Ureter (tissue), 1 donor: Measurements from ENCODE around the gene ITPR1. TPM values are rescaled to one million over a fixed set of nuclear protein-coding genes. Genes with fewer than 3 reads are reported as not detected.
"Not testable (repeated sequence)": the region's sequence is repeated elsewhere in the genome, so short reads cannot be mapped to it uniquely, and the experiment has no call there.

Experiments used
- DNase-seq: peaks from one replicate; pipeline ENCODE4 v3.0.0-alpha.2; 2020; ENCODE audit warnings: low spot score
- total RNA-seq: library from RNA; stranded (reverse); gene quantifications from one replicate; pipeline ENCODE4 v1.2.4, GENCODE V29; 2023
- donor health status: DM: yes; HTN: yes; CAD: no.

Gene ITPR1
- total RNA-seq, 1 donor from 2014 or later, result 98.1 TPM

GRCh38 chr3:4571690-4572334, 78.7 kb downstream of the ITPR1 start:
- DNase-seq, result no peak

- no peak for DNase-seq
Measured at GRCh38 chr3:4573153-4573552, 80.0 kb downstream of the ITPR1 start.

GRCh38 chr3:4574426-4574965, 81.3 kb downstream of the ITPR1 start:
- DNase-seq, result no peak

- no peak for DNase-seq
Measured at GRCh38 chr3:4575381-4575780, 82.2 kb downstream of the ITPR1 start.

GRCh38 chr3:4577721-4578120, 84.6 kb downstream of the ITPR1 start:
- DNase-seq, result no peak

- DNase-seq, result no peak
Measured at GRCh38 chr3:4580346-4581123, 87.4 kb downstream of the ITPR1 start.

GRCh38 chr3:4581124-4581424, 87.9 kb downstream of the ITPR1 start:
- DNase-seq, result no peak

- DNase-seq, result no peak
Measured at GRCh38 chr3:4581498-4581897, 88.3 kb downstream of the ITPR1 start.

GRCh38 chr3:4581920-4582611, 88.9 kb downstream of the ITPR1 start:
- no peak for DNase-seq

- no peak for DNase-seq
Measured at GRCh38 chr3:4582624-4583023, 89.5 kb downstream of the ITPR1 start.

GRCh38 chr3:4583416-4583815, 90.3 kb downstream of the ITPR1 start:
- DNase-seq, result no peak

- no peak for DNase-seq
Measured at GRCh38 chr3:4584456-4585249, 91.5 kb downstream of the ITPR1 start.

- DNase-seq, result no peak
Measured at GRCh38 chr3:4586381-4586780, 93.2 kb downstream of the ITPR1 start.

- DNase-seq, result no peak
Measured at GRCh38 chr3:4587061-4587837, 94.1 kb downstream of the ITPR1 start.

GRCh38 chr3:4587838-4588105, 94.6 kb downstream of the ITPR1 start:
- DNase-seq, result no peak

- DNase-seq, result no peak
Measured at GRCh38 chr3:4588466-4588865, 95.3 kb downstream of the ITPR1 start.

- no peak for DNase-seq
Measured at GRCh38 chr3:4589475-4590097, 96.4 kb downstream of the ITPR1 start.

GRCh38 chr3:4590849-4591248, 97.7 kb downstream of the ITPR1 start:
- not testable (repeated sequence) for DNase-seq

GRCh38 chr3:4591669-4592068, 98.5 kb downstream of the ITPR1 start:
- DNase-seq, result no peak

GRCh38 chr3:4593014-4593413, 99.9 kb downstream of the ITPR1 start:
- DNase-seq, result no peak

- DNase-seq, result no peak
Measured at GRCh38 chr3:4595710-4596113, 102.6 kb downstream of the ITPR1 start.
